Measurements from ENCODE around the gene CENPK.
"Not testable (repeated sequence)": the region's sequence is repeated elsewhere in the genome, so short reads cannot be mapped to it uniquely, and the experiment has no call there.

CENPK gene

DNA sequence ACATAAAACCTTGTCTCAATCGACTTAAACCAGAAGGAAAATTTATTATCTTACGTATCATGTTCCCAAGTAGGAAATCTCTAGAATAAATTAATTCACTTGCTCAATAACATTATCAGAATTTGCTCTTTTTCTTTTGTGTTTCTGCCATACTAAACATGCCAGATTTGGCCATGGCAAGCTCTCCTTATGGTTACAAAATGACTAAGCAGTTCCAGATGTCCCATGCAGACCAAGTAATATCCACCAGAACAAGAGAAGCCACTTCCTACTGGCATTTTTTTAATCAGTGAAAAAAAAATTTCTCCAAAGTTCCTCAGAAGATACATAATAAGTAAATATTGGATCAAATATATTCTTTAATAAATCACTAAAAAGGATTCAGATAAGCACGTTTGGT lies 56.0 kb downstream of the CENPK start:
- DNase-seq (ENCODE audit: low read depth, low spot score) = no peak
- H3K9ac ChIP-seq (ENCODE audit: insufficient read length, low read depth) = no peak overlapping the region
- TF ChIP-seq YY1 (IDR thresholded peaks at IDR 0.05; ENCODE audit: insufficient read depth, insufficient read length) (no peak), ZNF274 (IDR thresholded peaks at IDR 0.05; ENCODE audit: low read depth, low read length) (no peak), SUZ12 (IDR thresholded peaks at IDR 0.05; ENCODE audit: extremely low read depth, insufficient read depth, insufficient read length) (no peak)
- H3K36me3 ChIP-seq (ENCODE audit: insufficient read depth, insufficient read length, low read length) = no peaks in the 10 kb centered on the region
- no peaks in the 10 kb centered on the region for H3K4me1 ChIP-seq (ENCODE audit: insufficient read depth, insufficient read length)
- no peaks in the 10 kb centered on the region for H3K9me3 ChIP-seq (ENCODE audit: insufficient read depth, low read length)
- no peaks in the 10 kb centered on the region for H3K27me3 ChIP-seq (ENCODE audit: insufficient read depth, insufficient read length)
- no peak overlapping the region for H3K4me3 ChIP-seq (ENCODE audit: insufficient read length, low read depth)

DNA sequence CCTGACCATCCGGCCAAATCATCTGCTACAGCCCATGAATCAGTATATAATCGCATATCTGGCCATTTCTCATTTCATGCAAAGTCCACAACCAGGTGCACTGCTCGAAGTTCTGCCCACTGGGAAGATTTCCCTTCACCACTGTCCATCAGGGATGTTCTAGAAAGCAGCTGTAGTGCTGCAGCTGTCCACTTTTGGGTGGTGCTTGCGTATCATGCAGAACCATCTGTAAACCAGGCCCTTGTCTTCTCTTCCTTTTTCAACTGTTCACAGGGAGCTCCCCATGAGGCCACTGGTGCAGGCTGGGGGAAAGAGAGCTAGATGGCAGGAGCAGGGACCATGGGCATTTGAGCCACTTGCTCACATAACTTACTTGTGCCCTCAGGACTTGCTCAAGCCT lies 73.8 kb downstream of the CENPK start:
- no peak for DNase-seq (ENCODE audit: low read depth, low spot score)
- peaks cover 2% of the 10 kb centered on the region for H3K36me3 ChIP-seq (ENCODE audit: insufficient read depth, insufficient read length, low read length)
- TF ChIP-seq SUZ12 (IDR thresholded peaks at IDR 0.05; ENCODE audit: extremely low read depth, insufficient read depth, insufficient read length) (no peak), YY1 (IDR thresholded peaks at IDR 0.05; ENCODE audit: insufficient read depth, insufficient read length) (no peak), ZNF274 (IDR thresholded peaks at IDR 0.05; ENCODE audit: low read depth, low read length) (no peak)
- no peaks in the 10 kb centered on the region for H3K27me3 ChIP-seq (ENCODE audit: insufficient read depth, insufficient read length)
- H3K4me1 ChIP-seq (ENCODE audit: insufficient read depth, insufficient read length) = no peaks in the 10 kb centered on the region
- no peaks in the 10 kb centered on the region; the same call in 1 of the 2 replicates for H3K9me3 ChIP-seq (ENCODE audit: insufficient read depth, low read length)
- H3K4me3 ChIP-seq (ENCODE audit: insufficient read length, low read depth) = no peak overlapping the region
- H3K9ac ChIP-seq (ENCODE audit: insufficient read length, low read depth) = no peak overlapping the region

DNA sequence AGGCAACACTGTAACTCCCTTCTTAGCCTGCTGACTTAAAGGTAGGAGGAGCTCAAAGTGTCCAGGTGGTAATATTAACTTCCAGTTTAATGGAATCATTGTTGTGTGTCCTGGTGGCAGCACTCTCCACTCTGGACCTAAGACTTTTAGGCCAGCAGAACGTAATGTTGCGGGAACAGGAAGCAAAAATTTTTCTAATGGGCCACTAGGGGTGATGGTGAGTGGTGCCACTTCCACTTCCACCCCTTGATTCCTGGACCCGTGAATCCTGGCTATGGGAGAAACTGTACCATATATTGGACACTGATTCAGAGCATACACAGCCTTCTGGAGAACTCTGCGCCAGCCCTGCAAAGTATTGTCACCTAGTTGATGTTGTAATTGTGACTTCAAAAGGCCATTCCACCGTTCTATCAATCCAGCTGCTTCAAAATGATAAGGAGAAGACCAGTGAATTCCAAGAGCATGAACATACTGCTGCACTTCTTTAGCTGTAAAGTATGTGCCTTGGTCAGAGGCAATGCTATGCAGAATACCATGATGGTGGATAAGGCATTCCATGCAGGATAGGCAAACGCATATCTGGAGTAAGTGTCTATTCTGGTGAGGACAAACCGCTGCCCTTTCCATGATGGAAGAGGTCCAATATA lies 74.8 kb downstream of the CENPK start:
- not testable (repeated sequence) for H3K27me3 ChIP-seq (ENCODE audit: insufficient read depth, insufficient read length); H3K9me3 ChIP-seq (ENCODE audit: insufficient read depth, low read length); H3K9ac ChIP-seq (ENCODE audit: insufficient read length, low read depth); H3K36me3 ChIP-seq (ENCODE audit: insufficient read depth, insufficient read length, low read length); H3K4me3 ChIP-seq (ENCODE audit: insufficient read length, low read depth); DNase-seq (ENCODE audit: low read depth, low spot score); H3K4me1 ChIP-seq (ENCODE audit: insufficient read depth, insufficient read length)

DNA sequence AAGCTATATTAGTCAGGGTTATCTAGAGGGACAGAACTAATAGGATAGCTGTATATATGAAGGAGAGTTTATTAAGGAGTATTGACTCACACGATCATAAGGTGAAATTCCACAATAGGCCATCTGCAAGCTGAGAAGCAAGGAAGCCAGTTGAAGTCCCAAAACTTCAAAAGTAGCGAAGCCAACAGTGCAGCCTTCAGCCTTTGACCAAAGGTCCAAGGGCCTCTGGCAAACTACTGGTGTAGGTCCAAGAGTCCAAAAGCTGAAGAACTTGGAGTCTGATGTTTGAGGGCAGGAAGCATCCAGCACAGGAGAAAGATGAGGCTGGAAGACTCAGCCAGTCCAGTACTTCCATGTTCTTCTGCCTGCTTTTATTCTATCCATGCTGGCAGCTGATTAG lies 76.2 kb downstream of the CENPK start:
- not testable (repeated sequence) for H3K4me1 ChIP-seq (ENCODE audit: insufficient read depth, insufficient read length); H3K4me3 ChIP-seq (ENCODE audit: insufficient read length, low read depth); DNase-seq (ENCODE audit: low read depth, low spot score); H3K27me3 ChIP-seq (ENCODE audit: insufficient read depth, insufficient read length); H3K36me3 ChIP-seq (ENCODE audit: insufficient read depth, insufficient read length, low read length); H3K9ac ChIP-seq (ENCODE audit: insufficient read length, low read depth); H3K9me3 ChIP-seq (ENCODE audit: insufficient read depth, low read length)

DNA sequence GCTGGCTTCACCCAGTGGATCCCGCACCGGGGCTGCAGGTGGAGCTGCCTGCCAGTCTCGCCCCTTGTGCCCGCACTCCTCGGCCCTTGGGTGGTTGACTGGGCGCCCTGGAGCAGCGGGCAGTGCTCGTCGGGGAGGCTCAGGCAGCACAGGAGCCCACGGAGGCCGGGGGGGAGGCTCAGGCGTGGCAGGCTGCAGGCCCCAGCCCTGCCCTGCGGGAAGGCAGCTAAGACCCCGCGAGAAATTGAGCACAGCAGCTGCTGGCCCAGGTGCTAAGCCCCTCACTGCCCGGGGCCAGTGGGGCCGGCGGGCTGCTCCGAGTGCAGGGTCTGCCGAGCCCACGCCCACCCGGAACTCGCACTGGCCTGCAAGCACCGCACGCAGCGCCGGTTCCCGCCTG lies 77.6 kb downstream of the CENPK start:
- no peaks in the 10 kb centered on the region for H3K4me1 ChIP-seq (ENCODE audit: insufficient read depth, insufficient read length)
- H3K27me3 ChIP-seq (ENCODE audit: insufficient read depth, insufficient read length) = peaks cover 3% of the 10 kb centered on the region
- peaks cover 2% of the 10 kb centered on the region for H3K36me3 ChIP-seq (ENCODE audit: insufficient read depth, insufficient read length, low read length)
- DNase-seq (ENCODE audit: low read depth, low spot score) = no peak
- H3K4me3 ChIP-seq (ENCODE audit: insufficient read length, low read depth) = no peak overlapping the region
- no peaks in the 10 kb centered on the region; the same call in 1 of the 2 replicates for H3K9me3 ChIP-seq (ENCODE audit: insufficient read depth, low read length)
- H3K9ac ChIP-seq (ENCODE audit: insufficient read length, low read depth) = no peak overlapping the region
- no peak for TF ChIP-seq YY1 (IDR thresholded peaks at IDR 0.05; ENCODE audit: insufficient read depth, insufficient read length)
- no peak for TF ChIP-seq SUZ12 (IDR thresholded peaks at IDR 0.05; ENCODE audit: extremely low read depth, insufficient read depth, insufficient read length)
- TF ChIP-seq ZNF274 (IDR thresholded peaks at IDR 0.05; ENCODE audit: low read depth, low read length) = no peak

DNA sequence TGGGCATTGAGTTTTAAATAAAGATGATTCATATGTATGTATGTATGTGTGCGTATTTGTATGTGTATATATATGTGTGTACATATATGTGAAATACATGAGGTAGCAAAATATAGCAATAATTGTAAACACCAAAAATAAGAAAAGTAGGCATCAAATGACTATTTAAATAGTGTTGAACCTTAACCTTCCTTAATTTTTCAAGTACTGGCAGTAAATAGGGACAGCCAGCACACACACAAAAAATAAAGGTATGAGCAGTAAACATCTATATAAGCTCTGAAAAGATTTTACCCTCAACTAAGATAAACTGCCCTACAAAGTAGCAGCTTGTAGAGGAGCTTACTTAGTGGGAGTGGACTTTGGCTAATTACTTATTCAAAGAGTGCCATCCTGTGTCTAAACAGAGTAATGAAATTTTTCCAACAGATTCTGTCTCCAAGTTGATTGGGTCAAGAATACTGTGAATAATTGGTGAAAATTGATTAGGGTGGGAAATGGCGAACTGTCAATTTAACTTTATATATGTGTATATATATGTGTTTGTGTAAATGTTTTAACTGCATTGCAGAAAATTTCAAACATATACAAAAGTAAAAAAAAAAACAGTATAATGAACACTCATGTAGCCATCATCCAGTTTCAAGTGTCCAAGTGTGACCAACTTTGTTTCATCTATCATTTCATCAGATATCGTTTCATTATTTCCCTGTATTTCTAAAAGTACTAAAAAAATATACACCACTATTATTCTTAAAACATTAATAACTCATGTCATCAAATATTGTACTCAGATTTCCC lies 79.2 kb downstream of the CENPK start:
- Histone ChIP-seq H3K9ac (ENCODE audit: insufficient read length, low read depth) (no peak overlapping the region), H3K36me3 (ENCODE audit: insufficient read depth, insufficient read length, low read length) (peaks cover 2% of the 10 kb centered on the region), H3K9me3 (ENCODE audit: insufficient read depth, low read length) (no peaks in the 10 kb centered on the region; the same call in 1 of the 2 replicates), H3K4me1 (ENCODE audit: insufficient read depth, insufficient read length) (no peaks in the 10 kb centered on the region), H3K27me3 (ENCODE audit: insufficient read depth, insufficient read length) (peaks cover 6% of the 10 kb centered on the region), H3K4me3 (ENCODE audit: insufficient read length, low read depth) (no peak overlapping the region)
- DNase-seq (ENCODE audit: low read depth, low spot score) = no peak
- TF ChIP-seq ZNF274 (IDR thresholded peaks at IDR 0.05; ENCODE audit: low read depth, low read length) (no peak), YY1 (IDR thresholded peaks at IDR 0.05; ENCODE audit: insufficient read depth, insufficient read length) (no peak), SUZ12 (IDR thresholded peaks at IDR 0.05; ENCODE audit: extremely low read depth, insufficient read depth, insufficient read length) (no peak)

DNA sequence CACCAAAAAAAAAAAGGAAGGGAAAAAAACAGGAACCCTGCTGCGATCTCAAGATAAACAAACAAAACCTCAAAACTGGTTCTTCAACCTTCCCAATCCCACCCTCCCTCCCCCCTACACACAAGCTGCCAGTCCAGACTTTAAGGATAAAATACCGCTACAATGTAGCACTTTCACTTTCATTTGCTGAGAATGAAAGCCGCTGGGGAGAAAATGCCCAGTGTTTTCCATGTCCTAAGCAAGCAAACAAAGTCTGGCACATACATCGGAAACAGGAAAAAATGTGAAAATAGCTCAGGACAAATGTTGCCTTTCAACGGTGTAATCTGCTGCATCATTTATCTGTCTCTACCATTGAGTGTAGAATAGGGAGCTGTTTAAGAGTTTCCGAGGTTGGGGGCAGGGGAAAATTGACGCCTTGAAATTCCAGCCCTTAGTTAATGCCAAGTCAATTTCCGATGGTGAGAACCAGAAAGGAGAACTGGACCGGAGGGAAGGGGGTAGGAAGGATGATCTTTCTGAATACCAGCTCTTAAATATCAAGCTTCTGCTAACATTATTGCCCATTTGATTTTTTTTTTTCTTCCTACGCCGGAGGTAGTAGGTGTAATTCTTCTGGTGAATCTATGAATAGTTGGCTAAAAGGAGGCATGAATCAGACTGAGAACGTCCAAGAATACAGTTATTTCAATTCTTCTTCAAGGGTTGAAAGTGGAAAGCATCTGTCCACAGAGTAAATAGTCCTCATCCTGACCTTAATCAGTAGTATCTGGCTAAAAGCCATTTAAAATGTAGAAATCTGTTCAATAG lies 80.0 kb downstream of the CENPK start:
- no peak for DNase-seq (ENCODE audit: low read depth, low spot score)
- H3K36me3 ChIP-seq (ENCODE audit: insufficient read depth, insufficient read length, low read length) = peaks cover 2% of the 10 kb centered on the region
- peak overlapping the region; percentile 40 for H3K4me3 ChIP-seq (ENCODE audit: insufficient read length, low read depth)
- peak overlapping the region; percentile 61 for H3K9ac ChIP-seq (ENCODE audit: insufficient read length, low read depth)
- peaks cover 6% of the 10 kb centered on the region for H3K27me3 ChIP-seq (ENCODE audit: insufficient read depth, insufficient read length)
- no peaks in the 10 kb centered on the region; the same call in 1 of the 2 replicates for H3K9me3 ChIP-seq (ENCODE audit: insufficient read depth, low read length)
- H3K4me1 ChIP-seq (ENCODE audit: insufficient read depth, insufficient read length) = no peaks in the 10 kb centered on the region
- no peak for TF ChIP-seq ZNF274 (IDR thresholded peaks at IDR 0.05; ENCODE audit: low read depth, low read length)
- TF ChIP-seq YY1 (IDR thresholded peaks at IDR 0.05; ENCODE audit: insufficient read depth, insufficient read length) = no peak
- TF ChIP-seq SUZ12 (IDR thresholded peaks at IDR 0.05; ENCODE audit: extremely low read depth, insufficient read depth, insufficient read length) = no peak

Measured in NT2/D1 (cell line).